CD4-positive, alpha-beta T cell treated with Interleukin-17A for 1 hour (primary cell): ENCODE measurements around the gene RRN3.
"Not testable (repeated sequence)": the region's sequence is repeated elsewhere in the genome, so short reads cannot be mapped to it uniquely, and the experiment has no call there.

Experiments used
- DNase-seq: peaks from one replicate; pipeline ENCODE4 v3.0.0-alpha.2; 2020

The RRN3 gene

DNA sequence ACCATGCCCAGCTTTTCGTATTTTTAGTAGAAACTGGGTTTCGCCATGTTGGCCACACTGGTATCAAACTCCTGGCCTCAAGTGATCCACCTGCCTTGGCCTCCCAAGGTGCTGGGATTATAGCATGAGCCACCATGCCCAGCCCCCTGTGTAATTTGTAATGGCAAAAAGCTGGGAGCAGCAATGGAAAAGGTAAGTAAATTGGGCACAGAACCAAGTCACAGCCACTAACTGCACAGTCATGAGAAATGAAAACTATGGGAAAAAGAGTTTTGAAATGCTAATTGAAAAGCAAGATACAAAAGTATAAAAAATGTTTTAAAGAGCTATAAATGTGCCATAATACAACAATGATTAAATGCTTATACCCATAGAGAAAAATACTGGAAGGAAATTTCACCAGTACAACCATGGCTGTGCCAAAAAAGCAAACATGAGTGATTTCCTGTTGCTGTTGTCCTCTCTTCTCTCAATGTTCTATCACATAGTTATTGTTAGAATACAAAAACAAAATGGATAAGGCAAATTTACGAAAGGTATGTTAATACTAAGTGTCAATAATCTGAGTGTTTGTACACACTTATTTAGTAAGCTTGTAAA is 44.4 kb downstream of the RRN3 start:
- no peak for DNase-seq

DNA sequence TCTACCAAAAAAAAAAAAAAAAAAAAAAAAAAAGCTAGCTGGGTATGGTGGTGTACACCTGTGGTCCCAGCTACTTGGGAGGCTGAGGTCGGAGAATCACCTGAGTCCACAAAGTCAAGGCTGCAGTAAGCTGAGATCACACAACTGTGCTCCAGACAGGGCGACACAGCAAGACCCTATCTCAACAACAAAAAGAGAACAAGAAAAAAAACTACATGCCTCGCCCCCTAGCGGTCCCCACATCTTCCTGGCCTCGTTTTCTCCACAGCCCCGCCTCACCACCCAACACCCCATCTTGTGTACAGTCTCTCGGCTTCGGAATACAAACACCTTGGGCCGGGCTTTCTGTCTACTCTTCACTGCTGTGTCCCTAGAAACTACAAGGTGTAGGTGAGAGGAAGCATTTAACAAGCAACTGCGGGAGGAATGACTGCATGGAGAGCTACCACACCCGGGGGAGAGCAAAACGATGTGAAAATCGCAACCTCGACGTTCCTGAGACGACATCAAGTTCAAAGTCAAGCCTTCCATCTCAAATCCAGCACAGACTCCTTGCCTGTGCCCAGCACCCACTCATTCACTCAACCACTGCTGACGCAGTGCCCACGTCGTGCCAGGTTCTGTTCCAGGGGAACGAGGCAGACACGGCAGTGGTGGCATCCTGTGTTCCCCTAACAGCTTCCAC is 47.2 kb downstream of the RRN3 start:
- DNase-seq = no peak

DNA sequence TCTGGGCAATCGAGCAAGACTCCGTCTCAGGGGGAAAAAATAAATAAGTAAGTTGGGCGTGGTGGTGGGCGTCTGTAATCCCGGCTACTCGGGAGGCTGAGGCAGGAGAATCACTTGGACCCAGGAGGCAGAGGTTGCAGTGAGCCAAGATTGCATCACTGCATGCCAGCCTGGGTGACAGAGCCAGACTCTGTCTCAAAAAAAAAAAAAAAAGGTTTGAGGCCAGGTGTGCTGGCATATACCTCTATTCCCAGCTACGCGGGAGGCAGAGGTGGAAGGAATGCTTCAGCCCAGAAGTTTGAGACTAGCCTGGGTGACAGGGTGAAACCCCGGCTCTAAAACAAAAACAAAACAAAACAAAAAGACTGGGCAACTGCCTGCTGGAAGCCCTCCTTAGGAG is 48.8 kb downstream of the RRN3 start:
- DNase-seq = not testable (repeated sequence)

DNA sequence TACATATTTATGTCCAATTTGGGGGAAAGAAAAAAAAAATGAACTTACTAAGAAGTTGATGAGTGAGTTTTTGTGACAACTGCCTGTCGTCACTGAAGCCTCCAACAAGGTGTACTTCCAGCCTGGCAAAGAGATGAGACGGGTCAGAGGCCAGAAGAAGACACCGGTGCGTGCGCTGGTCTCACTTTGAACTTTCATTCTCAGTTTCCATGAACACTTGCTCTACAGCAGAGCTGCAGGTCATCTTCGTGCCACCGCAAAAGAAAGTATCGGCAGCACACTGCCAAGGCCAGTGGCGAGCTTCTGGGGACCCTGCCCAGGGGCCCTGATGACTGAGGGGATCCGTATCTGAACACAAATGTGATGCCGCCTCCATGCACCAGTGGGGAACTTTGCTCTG is 49.8 kb downstream of the RRN3 start:
- DNase-seq = no peak

DNA sequence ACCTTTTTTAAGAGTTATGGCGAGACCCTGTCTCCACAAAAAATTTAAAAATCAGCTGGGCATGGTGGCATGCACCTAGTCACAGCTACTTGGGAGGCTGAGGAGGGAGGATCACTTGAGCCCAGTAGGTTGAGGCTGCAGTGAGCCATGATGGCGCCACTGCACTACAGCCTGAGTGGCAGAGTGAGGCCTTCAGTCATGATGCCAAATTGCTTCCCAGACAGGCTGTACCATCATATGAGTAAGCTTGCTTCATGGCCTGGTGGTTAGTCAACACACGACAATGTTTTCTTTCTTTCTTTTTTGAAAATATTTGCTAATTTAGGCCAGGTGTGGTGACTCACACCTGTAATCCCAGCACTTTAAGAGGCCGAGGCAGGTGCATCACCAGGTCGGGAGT is 50.7 kb downstream of the RRN3 start:
- no peak for DNase-seq

DNA sequence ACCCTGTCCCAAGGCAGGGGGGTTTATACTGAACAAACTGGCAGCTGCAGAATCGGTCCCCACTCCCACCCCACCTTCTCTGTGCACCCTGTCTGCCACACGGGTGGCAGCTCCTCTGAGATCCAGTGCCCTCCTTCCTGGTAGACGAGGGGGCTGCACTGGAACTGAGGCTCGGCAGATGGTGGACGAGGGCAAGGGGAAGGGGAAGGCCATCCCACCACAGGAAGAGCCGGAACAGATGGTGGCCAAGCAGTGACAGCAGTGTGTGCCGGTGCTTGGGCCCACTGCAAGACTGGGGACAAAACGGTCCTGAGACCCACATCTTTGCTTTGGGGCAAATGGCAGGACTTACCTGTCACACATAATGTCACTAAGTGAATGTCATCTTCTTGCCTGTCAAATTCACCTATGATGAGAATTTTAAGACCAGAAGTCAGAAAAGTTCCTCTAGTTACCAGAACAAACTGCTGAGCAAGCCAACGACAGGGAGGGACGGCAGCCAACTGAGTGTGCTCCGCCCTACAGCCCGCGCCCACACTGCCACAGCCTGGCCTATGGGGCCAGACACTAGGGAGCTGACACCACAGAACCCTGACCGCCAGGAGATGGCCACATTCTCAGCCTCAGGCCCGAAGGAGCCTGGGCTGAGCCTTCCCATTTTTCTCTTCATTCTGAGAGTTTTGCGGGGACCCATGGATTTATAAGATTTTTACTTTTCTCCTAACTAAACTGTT is 52.6 kb downstream of the RRN3 start:
- no peak for DNase-seq

DNA sequence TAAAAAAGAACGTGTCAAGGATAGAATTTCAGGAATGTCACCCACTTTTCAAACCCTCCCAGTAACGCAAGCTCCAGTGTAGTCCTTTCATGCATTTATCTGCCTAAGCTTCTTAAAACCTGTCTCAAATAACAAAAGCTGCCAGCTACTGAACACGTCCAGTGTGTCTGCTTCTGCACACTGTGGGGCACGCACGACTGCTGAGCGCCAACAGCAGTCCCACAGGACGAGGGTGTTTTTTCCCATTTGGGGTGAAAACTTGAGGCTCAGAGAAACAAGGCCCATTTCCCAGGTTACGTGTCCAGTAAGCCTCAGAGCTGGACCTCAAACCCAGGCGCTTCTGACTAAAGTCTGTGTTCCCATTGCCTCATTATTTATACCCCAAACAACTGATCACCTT is 55.4 kb downstream of the RRN3 start:
- DNase-seq = no peak

DNA sequence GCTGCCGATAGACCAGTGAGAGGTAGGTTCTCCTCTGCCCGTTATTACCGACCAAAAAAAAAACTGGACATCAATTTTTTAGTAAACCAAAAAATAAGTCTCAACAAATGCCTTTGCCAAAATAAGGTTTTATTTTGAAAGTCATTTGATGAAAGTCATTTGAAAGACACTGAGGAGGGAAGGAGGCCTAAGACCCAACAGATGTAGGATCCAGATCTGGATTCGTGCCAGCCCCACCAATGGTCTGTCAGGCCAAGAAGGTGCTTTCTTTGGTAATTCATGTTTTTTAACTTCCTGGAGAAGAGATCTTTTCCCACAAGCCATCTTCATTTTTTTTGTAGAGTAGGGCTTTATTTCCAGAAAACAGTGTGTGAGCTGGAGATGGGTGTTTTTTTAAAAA is 56.3 kb downstream of the RRN3 start:
- DNase-seq = no peak

DNA sequence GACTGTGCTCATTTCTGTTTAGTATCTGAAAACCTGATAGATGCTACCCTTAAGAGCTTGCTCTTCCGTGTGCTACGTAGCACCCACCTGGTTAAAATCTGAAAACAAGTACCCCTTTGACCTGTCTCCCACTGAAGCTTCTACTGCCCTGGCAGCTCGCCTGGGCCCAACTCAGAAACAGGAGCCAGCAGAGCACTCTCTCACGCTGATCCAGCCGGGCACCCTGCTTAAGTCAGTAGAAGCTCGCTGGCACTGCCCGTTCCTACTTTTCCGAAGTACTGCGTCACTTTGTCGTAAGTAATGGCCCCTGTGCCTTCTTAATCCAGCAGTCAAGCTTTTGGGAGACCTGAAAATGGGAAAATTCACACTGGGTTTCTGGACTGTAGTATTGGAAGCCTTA is 57.1 kb downstream of the RRN3 start:
- no peak for DNase-seq

DNA sequence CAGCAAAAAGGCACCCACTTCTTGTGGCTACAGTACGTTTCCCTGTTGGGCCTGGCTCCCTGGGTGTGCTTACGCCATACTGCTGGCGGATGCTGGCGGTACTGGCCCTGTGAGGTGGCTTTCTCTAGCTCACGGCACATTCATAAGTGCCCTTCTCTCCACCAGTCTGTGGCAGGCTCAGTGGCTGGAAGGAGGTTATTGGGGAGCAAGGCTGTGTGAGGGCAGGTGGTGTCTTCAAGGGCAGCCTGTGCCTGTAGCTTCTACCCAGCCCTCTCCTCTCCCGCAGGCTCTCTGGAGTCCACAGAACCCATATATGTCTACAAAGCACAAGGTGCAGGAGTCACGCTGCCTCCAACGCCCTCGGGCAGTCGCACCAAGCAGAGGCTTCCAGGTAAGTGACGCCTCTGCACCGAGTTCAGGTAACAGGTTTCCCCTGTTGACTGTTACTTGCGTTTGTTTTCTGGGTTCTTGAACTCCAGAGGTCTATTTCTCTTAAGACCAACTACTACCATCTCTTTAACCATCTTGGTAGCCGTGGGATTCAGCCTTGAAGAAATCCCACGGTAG is 58.8 kb downstream of the RRN3 start:
- DNase-seq = no peak

DNA sequence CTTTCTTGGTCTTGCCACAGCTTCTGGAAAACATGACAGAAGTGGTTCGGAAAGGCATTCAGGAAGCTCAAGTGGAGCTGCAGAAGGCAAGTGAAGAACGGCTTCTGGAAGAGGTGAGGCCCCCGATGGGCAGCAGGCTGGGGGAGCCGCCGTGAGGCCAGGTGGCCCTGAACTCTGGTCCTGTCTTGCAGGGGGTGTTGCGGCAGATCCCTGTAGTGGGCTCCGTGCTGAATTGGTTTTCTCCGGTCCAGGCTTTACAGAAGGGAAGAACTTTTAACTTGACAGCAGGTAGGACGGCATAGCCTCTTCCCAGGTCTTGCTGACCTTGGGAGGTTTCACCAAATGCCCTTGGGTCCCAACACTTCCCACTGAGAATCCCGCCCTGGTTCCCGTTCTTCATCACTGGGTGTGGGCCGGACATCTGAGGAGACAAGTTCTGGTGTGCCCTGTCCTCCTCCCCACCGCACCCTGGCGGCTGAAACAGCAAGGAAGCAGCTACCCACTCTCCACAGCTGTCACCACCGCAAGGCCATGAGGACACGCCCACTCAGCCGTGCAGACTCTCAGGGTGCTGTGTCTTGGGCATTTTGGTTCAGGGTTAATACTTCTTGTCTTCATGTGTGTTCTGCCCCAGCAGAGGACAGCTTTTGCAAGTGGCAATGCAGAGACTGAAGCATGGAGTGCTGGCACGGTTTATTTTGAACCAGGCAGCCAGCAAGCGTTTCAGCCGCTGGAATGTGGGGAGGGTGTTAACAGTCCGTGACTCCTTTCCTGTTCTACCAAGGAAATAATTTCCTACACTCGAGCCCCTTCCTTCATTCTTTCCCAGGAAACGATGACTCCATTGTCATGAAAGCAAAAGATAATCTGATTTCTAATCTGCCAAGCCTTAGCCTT is 59.6 kb downstream of the RRN3 start:
- DNase-seq = no peak

DNA sequence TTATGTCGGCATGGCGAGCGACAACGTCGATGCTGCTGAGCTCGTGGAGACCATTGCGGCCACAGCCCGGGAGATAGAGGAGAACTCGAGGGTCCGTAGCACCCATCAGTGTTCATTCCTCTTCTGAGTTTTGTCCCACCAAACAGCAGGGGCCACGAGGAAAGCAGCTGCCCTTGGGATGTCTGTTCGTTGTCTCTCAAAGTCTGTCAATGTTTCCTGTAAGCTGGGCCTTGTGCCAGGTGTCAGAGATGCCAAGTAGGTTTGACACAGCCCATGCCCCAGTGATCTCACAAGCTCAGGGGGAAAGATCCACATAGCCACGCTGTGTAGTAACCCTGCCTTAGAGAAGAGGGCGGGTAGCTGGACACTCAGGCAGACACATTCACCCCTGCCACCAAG is 60.8 kb downstream of the RRN3 start:
- DNase-seq = no peak

DNA sequence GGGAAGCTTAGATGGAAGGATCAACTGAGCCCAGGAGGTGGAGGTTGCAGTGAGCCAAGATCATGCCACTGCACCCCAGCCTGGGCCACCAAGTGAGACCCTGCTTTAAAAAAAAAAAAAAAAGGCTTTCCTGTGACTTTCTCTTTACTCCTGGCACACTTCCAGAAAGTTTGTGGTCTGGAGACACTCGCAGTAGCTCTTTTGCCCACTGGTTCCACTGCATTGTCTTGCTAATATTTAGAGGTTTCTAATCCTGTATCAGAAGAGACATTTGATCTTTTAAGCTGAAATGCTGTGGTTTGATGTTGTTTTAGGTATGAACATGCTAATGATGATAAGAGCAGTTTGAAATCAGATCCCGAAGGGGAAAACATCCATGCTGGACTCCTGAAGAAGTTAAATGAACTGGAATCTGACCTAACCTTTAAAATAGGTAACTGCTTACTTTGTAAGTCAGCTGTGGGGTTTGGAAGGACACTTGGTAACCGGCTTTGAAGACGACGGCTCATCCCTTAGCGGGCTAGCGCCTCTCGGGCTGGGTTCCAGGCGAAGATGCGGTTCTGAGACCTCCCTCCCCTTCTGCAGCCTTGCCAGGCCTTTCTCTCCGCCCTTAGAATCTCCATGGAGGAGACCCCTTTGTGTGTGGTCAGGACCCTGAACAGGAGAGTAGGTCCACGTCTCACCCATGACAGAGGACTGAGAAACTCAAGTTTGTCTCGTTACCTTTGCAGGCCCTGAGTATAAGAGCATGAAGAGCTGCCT is 61.3 kb downstream of the RRN3 start:
- peak; percentile 30 for DNase-seq

DNA sequence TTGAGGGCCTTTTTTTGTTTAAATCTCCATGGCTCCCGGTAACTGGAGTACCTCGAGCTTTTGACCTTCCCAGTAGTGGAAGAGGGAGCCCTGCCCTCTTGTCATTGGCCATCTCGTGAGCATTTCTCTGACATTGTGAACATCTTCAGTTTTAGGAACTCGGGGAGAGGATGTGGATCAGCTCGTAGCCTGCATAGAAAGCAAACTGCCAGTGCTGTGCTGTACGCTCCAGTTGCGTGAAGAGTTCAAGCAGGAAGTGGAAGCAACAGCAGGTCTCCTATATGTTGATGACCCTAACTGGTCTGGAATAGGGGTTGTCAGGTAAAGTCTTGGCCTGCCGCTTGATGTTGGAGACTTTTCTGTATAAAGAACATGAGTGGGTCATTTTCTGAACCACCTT is 62.5 kb downstream of the RRN3 start:
- no peak for DNase-seq

DNA sequence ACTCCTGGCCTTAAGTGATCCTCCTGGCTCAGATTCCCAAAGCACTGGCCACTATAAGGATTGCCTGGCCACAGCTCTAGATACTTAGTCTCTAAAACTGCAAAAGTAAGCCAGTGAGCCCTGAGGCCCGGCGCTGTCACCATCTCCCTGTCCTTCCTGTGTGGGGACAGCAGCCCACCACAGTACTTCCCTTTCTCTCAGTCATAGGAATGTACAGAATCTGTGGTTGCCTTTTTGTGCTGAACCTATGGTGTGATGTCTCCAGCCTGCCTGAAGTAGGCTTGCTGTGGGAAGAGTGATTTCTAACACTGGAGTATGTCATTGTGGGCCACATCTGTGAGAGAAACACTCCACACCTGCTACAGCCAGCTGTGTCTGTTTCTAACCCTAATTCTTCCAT is 62.9 kb downstream of the RRN3 start:
- no peak for DNase-seq

DNA sequence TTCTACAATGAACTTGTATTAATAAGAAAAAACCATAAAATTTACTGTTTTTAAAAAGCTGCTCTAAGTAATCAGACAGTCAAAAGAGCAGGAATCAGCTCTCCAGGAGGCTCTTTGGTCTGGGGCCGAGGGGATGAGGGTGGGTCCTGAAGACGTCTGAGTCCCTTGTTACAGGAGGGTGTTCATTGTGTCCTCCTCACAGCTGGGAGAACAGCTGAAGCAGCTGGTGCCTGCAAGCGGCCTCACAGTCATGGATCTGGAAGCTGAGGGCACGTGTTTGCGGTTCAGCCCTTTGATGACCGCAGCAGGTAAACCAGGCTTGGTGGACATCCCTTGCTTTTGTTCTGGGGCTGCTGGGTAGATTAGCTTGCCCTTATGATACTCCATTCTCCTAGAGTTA is 64.3 kb downstream of the RRN3 start:
- not testable (repeated sequence) for DNase-seq

DNA sequence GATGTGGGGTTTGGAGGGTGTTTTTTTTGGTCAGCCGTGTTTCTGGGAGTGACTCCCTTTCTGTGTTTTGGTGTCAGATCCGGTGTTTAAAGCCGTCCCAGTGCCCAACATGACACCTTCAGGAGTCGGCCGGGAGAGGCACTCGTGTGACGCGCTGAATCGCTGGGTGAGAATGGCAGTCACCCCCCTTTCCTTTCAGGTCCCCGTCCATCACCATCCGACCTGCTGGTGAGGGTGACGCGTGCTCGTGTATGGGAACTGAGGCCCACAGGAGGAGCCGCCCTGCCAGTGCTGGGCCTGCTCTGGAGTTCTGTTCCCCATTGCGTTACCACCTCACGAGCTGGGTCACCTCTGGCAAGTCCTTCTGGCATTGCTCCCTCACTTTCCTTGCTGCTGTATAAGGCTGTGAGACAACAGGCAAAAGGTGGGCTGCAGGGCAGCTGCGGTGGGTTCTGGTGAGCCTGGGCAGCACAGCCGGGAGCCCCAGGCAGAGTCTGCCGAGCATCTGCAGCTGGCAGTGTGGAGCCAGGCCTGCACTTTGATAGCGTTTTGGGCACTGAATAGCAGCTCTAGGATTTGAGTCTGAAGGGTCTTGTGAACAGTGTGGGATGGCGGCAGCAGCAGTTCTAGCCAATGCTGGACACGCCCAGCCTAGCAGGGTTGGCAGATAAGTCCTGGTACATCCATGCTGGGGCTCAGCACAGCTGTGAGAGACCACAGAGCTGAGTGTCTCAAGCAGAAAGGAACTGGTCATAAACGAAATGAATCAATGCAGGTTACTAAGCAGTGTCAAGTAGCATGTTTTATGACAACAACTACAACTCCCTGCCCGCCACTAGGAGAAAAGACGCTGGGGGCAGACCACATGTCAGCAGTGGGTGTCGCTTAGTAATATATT is 65.0 kb downstream of the RRN3 start:
- DNase-seq = not testable (repeated sequence)

DNA sequence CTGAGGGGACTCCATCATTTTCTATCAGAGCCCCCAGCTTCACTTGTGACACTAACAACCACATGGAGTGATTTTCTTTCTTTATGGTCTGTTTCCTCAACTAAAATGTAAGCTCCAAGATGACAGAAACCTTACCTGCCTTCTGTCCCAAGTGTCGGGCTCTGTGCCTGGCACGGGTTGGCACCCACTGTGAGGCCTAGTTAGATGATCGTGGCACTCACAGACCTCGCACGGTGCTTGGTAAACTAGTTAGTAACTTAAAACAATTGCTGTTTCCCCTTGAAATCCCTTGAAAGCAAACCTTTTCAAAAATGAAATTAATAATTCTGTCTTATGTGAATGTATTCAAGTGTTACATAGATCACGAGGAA is 65.7 kb downstream of the RRN3 start:
- DNase-seq = not testable (repeated sequence)

DNA sequence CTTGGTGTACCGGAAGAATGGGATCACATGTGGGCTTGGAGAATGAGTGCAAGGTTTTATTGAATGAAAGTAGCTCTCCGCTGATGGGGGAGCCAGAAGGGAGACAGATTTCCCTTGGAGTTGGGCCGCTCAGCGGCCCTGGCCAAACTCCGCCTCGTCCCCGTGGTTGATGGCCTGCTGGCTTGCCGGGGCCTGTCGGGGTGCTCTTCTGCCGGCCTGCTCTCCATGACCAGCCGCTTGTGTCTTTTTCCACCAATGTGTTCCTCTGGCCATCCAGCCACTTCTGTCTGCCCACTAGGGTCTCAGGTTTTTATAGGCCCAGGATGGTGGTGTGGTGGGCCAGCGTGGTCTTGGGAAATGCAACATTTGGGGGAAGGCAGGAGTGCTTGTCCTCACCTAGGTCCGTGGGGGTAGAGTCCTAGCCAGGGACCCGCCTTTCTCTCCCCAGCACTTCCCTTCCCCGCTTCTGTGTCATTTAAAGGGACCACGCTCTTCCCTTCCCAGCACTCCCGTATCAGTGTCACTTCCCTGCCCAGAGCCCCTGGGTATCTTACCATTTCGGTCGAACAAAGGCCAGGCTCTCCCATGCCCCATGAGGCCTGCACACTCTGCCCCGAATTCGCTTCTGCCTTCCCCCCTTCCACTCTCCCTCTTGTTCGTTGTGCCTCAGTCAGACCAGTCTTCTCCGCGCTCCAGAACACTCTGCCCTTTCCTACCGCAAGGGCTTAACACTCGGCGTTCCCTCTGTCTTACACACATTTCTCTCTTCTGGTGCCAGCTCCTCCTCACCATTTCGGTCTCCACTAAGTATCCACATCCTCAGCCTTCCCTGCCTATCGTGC is 66.3 kb downstream of the RRN3 start:
- not testable (repeated sequence) for DNase-seq

DNA sequence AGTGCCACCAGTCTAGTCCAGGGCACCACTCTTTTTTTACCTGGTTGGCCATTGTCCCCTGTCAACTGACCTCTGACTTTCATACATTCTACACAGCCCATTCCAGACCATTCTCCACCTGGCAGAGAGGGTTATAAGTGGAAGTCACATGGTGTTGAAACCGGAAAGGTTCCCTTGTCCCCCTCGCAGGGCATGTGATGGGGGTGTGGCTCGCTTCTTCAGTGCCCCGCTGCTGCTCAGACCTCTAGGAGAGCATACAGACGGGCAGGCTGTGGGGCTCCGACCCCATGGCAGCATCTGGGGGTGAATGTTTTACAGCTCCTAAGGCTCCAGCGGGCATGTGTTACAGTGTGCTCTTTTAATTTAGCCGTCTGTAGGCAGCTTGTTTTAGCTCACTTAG is 67.0 kb downstream of the RRN3 start:
- not testable (repeated sequence) for DNase-seq
